CD4-positive, alpha-beta T cell treated with Interleukin-17A for 1 hour (primary cell): ENCODE measurements around the gene SLC22A31.

Experiments
- DNase-seq: peaks from one replicate; pipeline ENCODE4 v3.0.0-alpha.2; 2020

SLC22A31 gene

GRCh38 chr16:89164847-89165680, 35.3 kb downstream of the SLC22A31 start:
- DNase-seq: no peak

- DNase-seq: no peak
Observed at GRCh38 chr16:89164436-89164835, 35.9 kb downstream of the SLC22A31 start.

GRCh38 chr16:89163297-89163696, 37.0 kb downstream of the SLC22A31 start:
- DNase-seq: no peak

- no peak for DNase-seq
Observed at GRCh38 chr16:89161763-89162713, 38.3 kb downstream of the SLC22A31 start.

- DNase-seq: no peak
Observed at GRCh38 chr16:89160977-89161701, 39.2 kb downstream of the SLC22A31 start.

- DNase-seq: no peak
Observed at GRCh38 chr16:89159850-89160354, 40.4 kb downstream of the SLC22A31 start.

- DNase-seq: no peak
Observed at GRCh38 chr16:89159066-89159849, 41.1 kb downstream of the SLC22A31 start.

- no peak for DNase-seq
Observed at GRCh38 chr16:89157778-89158177, 42.6 kb downstream of the SLC22A31 start.

GRCh38 chr16:89156740-89157645, 43.3 kb downstream of the SLC22A31 start:
- DNase-seq: no peak

GRCh38 chr16:89155851-89156739, 44.2 kb downstream of the SLC22A31 start:
- no peak for DNase-seq

- no peak for DNase-seq
Observed at GRCh38 chr16:89155184-89155679, 45.1 kb downstream of the SLC22A31 start.

GRCh38 chr16:89154390-89155183, 45.8 kb downstream of the SLC22A31 start:
- no peak for DNase-seq

- no peak for DNase-seq
Observed at GRCh38 chr16:89153848-89154271, 46.5 kb downstream of the SLC22A31 start.

GRCh38 chr16:89152831-89153700, 47.3 kb downstream of the SLC22A31 start:
- DNase-seq: no peak

- DNase-seq: no peak
Observed at GRCh38 chr16:89150981-89151380, 49.4 kb downstream of the SLC22A31 start.

GRCh38 chr16:89150090-89150835, 50.1 kb downstream of the SLC22A31 start:
- DNase-seq: no peak

GRCh38 chr16:89149386-89149785, 51.0 kb downstream of the SLC22A31 start:
- no peak for DNase-seq
